ENCODE data around the gene GALNTL6. TPM values are rescaled to one million over a fixed set of nuclear protein-coding genes. Genes with fewer than 3 reads are reported as not detected.

The GALNTL6 gene
- polyA plus RNA-seq, 1 experiment, result not detected

DNA sequence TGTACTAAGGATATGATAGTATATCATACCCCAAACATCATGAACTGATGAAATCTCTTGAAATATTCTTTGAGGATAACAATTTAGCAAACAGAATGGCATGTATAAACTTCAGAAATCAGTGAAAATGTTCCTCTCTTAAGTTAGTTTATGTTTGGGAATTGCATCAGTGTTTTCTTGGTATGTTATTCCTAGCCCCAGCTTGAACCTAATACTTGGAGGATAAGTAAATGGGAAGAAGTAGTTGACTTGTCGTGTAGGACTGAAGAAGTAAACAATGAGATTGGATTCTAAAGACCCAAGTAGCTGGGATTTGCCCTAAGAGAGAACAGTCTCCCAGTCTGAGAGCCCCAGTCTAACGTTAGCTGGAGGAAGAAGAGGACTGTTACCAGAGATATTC, 355.7 kb downstream of the GALNTL6 start:
- TF ChIP-seq, protein P1, sequence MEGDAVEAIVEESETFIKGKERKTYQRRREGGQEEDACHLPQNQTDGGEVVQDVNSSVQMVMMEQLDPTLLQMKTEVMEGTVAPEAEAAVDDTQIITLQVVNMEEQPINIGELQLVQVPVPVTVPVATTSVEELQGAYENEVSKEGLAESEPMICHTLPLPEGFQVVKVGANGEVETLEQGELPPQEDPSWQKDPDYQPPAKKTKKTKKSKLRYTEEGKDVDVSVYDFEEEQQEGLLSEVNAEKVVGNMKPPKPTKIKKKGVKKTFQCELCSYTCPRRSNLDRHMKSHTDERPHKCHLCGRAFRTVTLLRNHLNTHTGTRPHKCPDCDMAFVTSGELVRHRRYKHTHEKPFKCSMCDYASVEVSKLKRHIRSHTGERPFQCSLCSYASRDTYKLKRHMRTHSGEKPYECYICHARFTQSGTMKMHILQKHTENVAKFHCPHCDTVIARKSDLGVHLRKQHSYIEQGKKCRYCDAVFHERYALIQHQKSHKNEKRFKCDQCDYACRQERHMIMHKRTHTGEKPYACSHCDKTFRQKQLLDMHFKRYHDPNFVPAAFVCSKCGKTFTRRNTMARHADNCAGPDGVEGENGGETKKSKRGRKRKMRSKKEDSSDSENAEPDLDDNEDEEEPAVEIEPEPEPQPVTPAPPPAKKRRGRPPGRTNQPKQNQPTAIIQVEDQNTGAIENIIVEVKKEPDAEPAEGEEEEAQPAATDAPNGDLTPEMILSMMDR (IDR thresholded peaks at IDR 0.05; ENCODE audit: low read depth, low read length), result no peak
- ChIA-PET POLR2A (no interaction called here), CTCF (no interaction called here)
- H3K27ac ChIP-seq (ENCODE audit: low read depth, low read length), result no peak overlapping the region
- DNase-seq (ENCODE audit: low read depth, low spot score), result peak; percentile 13
- H3K9me3 ChIP-seq (ENCODE audit: control insufficient read depth, insufficient read depth, low read length), result no peaks in the 10 kb centered on the region
- H3K4me3 ChIP-seq (ENCODE audit: low read depth, low read length), result no peak overlapping the region
- no peaks in the 10 kb centered on the region for H3K27me3 ChIP-seq (ENCODE audit: control insufficient read depth, insufficient read depth, low read length)

DNA sequence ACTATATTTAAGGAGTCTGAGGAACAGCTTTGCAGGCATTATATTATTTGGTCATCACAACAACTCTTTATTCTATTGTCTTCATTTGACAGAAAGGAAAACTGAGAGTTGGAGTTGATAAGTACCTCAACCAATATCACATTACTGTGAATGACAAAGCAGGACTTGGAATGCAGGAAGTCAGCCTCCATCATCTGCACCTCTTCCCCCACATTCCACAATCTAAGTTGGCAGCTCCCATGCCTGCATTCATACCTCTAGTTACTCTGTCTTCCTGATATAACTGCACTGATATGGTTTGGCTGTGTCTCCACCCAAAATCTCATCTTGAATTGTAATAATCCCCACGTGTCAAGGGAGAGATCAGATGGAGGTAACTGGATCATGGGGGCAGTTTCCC, 356.7 kb downstream of the GALNTL6 start:
- DNase-seq (ENCODE audit: low read depth, low spot score), result no peak
- ChIA-PET CTCF (interaction anchor here (0.5 kb wide), 1 partner anchor 26 kb away, joined by 7 read pairs; no protein-coding TSS in a partner anchor), POLR2A (no interaction called here)
- Histone ChIP-seq H3K27me3 (ENCODE audit: control insufficient read depth, insufficient read depth, low read length) (no peaks in the 10 kb centered on the region), H3K27ac (ENCODE audit: low read depth, low read length) (no peak overlapping the region), H3K9me3 (ENCODE audit: control insufficient read depth, insufficient read depth, low read length) (no peaks in the 10 kb centered on the region), H3K4me3 (ENCODE audit: low read depth, low read length) (no peak overlapping the region)
- TF ChIP-seq, protein P1 (IDR thresholded peaks at IDR 0.05; ENCODE audit: low read depth, low read length), result no peak

DNA sequence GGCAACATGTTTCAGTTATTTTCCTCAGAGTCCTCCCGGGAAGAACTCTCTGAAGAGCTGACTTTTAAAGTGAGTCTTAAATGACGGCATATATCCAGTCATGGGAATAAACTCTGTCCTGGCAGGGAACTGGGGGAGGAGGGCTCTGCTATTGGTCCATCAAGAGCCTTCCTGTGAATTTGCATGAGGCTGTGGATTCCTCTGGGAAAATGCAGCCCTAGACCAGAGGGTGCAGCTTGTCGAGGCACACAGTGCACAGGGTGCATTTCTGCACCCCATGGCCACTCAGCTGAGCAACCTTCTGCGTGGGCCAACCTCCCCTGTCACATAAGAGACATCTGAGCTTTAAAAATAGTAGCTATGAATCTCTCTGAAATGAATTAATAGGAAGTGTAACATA, 360.0 kb downstream of the GALNTL6 start:
- no peak overlapping the region for H3K27ac ChIP-seq (ENCODE audit: low read depth, low read length)
- no peaks in the 10 kb centered on the region for H3K9me3 ChIP-seq (ENCODE audit: control insufficient read depth, insufficient read depth, low read length)
- DNase-seq (ENCODE audit: low read depth, low spot score), result no peak
- TF ChIP-seq, protein P1 (IDR thresholded peaks at IDR 0.05; ENCODE audit: low read depth, low read length), result no peak
- CTCF ChIA-PET, result no interaction called here
- no peak overlapping the region for H3K4me3 ChIP-seq (ENCODE audit: low read depth, low read length)
- POLR2A ChIA-PET, result no interaction called here
- H3K27me3 ChIP-seq (ENCODE audit: control insufficient read depth, insufficient read depth, low read length), result no peaks in the 10 kb centered on the region

DNA sequence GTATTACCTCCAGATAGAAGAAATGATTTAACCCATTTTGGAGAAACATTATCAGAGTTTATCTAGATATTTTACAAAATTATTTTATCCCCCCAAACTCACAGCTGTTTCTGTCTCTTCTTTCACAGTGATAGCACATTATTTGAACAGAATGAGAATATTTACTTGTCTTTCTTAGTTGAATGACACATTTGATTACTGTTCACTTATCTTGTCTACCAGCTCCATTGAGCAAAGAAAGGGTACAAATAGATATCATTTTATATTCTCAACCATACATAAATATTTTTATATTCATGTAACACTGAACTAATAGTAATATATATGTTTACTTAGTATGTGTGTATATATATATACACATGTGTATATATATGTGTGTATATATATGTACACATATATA, 364.2 kb downstream of the GALNTL6 start:
- Histone ChIP-seq H3K27ac (ENCODE audit: low read depth, low read length) (no peak overlapping the region), H3K4me3 (ENCODE audit: low read depth, low read length) (no peak overlapping the region), H3K9me3 (ENCODE audit: control insufficient read depth, insufficient read depth, low read length) (no peaks in the 10 kb centered on the region), H3K27me3 (ENCODE audit: control insufficient read depth, insufficient read depth, low read length) (no peaks in the 10 kb centered on the region)
- TF ChIP-seq, protein P1 (IDR thresholded peaks at IDR 0.05; ENCODE audit: low read depth, low read length), result no peak
- DNase-seq (ENCODE audit: low read depth, low spot score), result no peak
- CTCF ChIA-PET, result no interaction called here
- POLR2A ChIA-PET, result no interaction called here

DNA sequence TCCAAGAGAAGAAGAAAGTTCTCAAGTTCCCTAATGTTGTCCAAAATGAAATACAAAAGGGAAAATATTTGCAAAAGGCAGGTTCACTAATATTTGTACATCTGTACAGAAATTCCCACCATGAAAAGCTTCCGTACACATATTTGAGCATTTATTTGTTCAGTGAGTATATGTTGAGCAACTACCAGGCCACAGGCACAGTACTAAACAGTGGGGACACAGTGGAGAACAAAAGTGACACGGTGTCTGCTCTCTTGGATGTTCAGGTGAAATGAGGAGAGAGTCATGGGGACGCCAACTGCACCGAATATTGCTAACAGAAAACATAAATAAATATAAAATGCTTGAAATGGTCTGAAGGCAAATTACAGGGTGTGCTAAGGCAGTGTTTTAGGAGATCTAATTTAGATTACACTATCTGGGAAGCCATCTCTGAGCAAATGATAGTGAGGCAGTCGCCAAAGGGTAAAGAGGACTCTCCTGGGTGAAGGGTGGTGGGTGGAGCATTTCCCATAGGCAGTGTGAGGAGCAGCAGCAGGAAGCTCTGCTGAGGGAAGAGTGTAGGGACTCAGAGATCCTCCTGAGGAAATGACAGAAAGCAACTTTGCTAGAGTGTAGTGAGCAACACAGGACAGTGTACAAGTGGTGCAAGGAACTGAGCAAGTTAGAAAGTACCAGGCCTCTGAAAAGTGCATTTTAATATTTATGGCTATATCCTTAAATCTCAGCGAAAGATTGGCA, 375.2 kb downstream of the GALNTL6 start:
- H3K9me3 ChIP-seq (ENCODE audit: control insufficient read depth, insufficient read depth, low read length), result peaks cover 10% of the 10 kb centered on the region
- POLR2A ChIA-PET, result no interaction called here
- TF ChIP-seq, protein P1 (IDR thresholded peaks at IDR 0.05; ENCODE audit: low read depth, low read length), result no peak
- CTCF ChIA-PET, result no interaction called here
- no peak overlapping the region for H3K27ac ChIP-seq (ENCODE audit: low read depth, low read length)
- no peaks in the 10 kb centered on the region for H3K27me3 ChIP-seq (ENCODE audit: control insufficient read depth, insufficient read depth, low read length)
- H3K4me3 ChIP-seq (ENCODE audit: low read depth, low read length), result no peak overlapping the region
- no peak for DNase-seq (ENCODE audit: low read depth, low spot score)
